SK-N-SH treated with all-trans-retinoic acid at 6 μM for 48 hours (cell line): Measurements from ENCODE around the gene CHMP2A.

Experiments
- ZC3H10 ChIP-seq: fragments of 250-450 bp; sonication (Bioruptor Pico); IDR thresholded peaks from 2 replicates; pipeline ENCODE4 v1.5.1; 2021; ENCODE audit warnings: mild to moderate bottlenecking, moderate library complexity
- ZFP30 ChIP-seq: fragments of 450-650 bp; formaldehyde crosslinking; IDR thresholded peaks from 2 replicates; pipeline ENCODE4 v1.5.0; 2022; ENCODE audit warnings: mild to moderate bottlenecking, moderate library complexity

- TF ChIP-seq ZFP30 (CRISPR knock-in tag) (no peak), ZC3H10 (CRISPR knock-in tag) (no peak)
Observed at GRCh38 chr19:58581227-58582141, 26.6 kb upstream of the CHMP2A start.
